Hematopoietic multipotent progenitor cell treated with erythropoietin and hydrocortisone succinate and interleukin-3 and kit ligand, for 15 days (in vitro differentiated cells): ENCODE data around the gene C5AR1.
"Not testable (repeated sequence)": the region's sequence is repeated elsewhere in the genome, so short reads cannot be mapped to it uniquely, and the experiment has no call there.

Source experiments
- DNase-seq: peaks from one replicate; pipeline ENCODE4 v3.0.0-alpha.2; 2015; ENCODE audit warnings: low spot score

The C5AR1 gene

GRCh38 chr19:47331931-47332547 lies 22.4 kb downstream of the C5AR1 start, which contains the start of gene C5AR2:
TSS of gene C5AR2 (plus strand) at chr19:47332175. CDS start at chr19:47340800, 8,625 bp downstream.
- peak; percentile 35 for DNase-seq

GRCh38 chr19:47336765-47337718 lies 27.4 kb downstream of the C5AR1 start:
- peak; percentile 59 for DNase-seq

GRCh38 chr19:47339196-47339880 lies 29.7 kb downstream of the C5AR1 start:
- no peak for DNase-seq

GRCh38 chr19:47340477-47341208 lies 31.0 kb downstream of the C5AR1 start:
- DNase-seq: no peak

- DNase-seq: peak; percentile 35
These were observed 32.1 kb downstream of the C5AR1 start for GRCh38 chr19:47341734-47342133.

- DNase-seq: no peak
These were observed 33.6 kb downstream of the C5AR1 start for GRCh38 chr19:47343194-47343802.

- DNase-seq: no peak
These were observed 34.8 kb downstream of the C5AR1 start for GRCh38 chr19:47344425-47344824.

GRCh38 chr19:47346024-47346423 lies 36.4 kb downstream of the C5AR1 start:
- not testable (repeated sequence) for DNase-seq

- peak; percentile 100 for DNase-seq
These were observed 39.4 kb downstream of the C5AR1 start, which contains the start of gene DHX34 for GRCh38 chr19:47348819-47349795. TSS of gene DHX34 (plus strand) at chr19:47349315. CDS start at chr19:47353031, 3,716 bp downstream.

GRCh38 chr19:47350630-47351029 lies 41.0 kb downstream of the C5AR1 start:
- no peak for DNase-seq

GRCh38 chr19:47351548-47351947 lies 41.9 kb downstream of the C5AR1 start:
- DNase-seq: peak; percentile 39

- DNase-seq: no peak
These were observed 42.4 kb downstream of the C5AR1 start for GRCh38 chr19:47352095-47352494.

GRCh38 chr19:47353307-47353712 lies 43.6 kb downstream of the C5AR1 start:
- DNase-seq: no peak

GRCh38 chr19:47356900-47357299 lies 47.2 kb downstream of the C5AR1 start:
- no peak for DNase-seq

GRCh38 chr19:47357788-47358680 lies 48.4 kb downstream of the C5AR1 start:
- peak; percentile 32 for DNase-seq

GRCh38 chr19:47358936-47359335 lies 49.3 kb downstream of the C5AR1 start:
- no peak for DNase-seq

GRCh38 chr19:47362321-47362720 lies 52.7 kb downstream of the C5AR1 start:
- DNase-seq: no peak

GRCh38 chr19:47363758-47364531 lies 54.3 kb downstream of the C5AR1 start:
- DNase-seq: no peak
